ENCODE measurements around the gene GMPR.

GMPR gene

DNA sequence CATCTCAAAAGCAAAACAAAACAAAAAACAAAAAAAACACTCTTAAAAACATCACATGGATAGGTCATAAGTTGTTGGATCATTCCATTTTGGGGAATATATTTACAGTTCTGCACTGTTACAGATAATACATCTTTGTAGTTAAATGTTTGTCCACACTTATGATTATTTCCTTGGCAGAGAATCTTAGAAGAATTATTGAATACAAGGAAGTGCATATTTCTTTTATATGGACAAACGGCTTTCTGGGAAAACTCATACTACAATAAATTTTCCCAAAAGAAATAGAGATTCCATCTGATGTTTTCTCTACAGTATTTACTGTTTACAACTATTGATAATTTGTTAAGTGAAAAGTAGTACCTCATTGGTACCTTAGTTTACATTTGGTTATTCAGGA, 33.8 kb downstream of the GMPR start:
- no peak for DNase-seq (ENCODE audit: low read depth in 2 of 2)

DNA sequence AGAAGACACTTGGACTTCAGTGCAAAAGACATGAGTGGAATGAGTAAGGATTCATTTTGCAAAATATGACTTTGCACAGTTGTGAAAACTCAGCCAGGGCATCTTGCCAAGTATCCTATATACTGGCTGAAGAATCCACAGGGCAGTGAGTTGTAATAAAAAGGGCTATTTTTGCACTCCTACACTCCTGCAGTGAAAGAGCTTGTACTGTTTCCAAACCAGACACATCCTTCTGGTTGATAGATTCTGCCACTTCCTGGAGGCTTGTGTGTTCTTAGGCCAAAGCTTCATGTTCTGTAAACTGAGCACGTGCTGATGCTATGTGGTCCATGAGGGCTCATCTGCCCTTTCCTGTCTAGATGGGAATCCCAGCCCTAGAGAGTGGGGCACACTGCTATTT, 34.9 kb downstream of the GMPR start:
- no peak for DNase-seq (ENCODE audit: low read depth in 2 of 2)

DNA sequence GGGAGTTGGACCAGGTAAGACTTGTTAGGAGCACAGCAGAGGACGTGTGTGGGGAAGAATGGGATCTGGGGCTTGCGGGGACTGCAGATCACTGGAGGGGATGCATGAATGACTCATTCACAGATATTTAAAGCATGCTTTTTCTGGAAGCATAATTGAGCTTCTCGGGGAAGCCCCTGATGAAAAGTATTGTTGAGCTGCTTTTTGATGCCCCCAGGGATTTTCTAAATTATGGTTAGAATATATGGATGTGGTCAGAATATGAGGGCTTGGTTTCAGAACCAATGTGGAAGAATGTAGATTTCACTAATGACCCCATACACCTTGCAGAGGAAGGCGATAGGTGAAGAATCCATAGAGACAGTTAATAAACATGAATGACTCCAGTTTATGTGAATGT, 36.1 kb downstream of the GMPR start:
- no peak for DNase-seq (ENCODE audit: low read depth in 2 of 2)

- no peak for DNase-seq (ENCODE audit: low read depth in 2 of 2)
Observed at GRCh38 chr6:16274885-16275589, 36.6 kb downstream of the GMPR start.

GRCh38 chr6:16277101-16277981, 39.0 kb downstream of the GMPR start:
- no peak for DNase-seq (ENCODE audit: low read depth in 2 of 2)

GRCh38 chr6:16278048-16278724, 39.8 kb downstream of the GMPR start:
- DNase-seq (ENCODE audit: low read depth in 2 of 2): no peak

- DNase-seq (ENCODE audit: low read depth in 2 of 2): no peak
Observed at GRCh38 chr6:16278750-16279149, 40.4 kb downstream of the GMPR start.

DNA sequence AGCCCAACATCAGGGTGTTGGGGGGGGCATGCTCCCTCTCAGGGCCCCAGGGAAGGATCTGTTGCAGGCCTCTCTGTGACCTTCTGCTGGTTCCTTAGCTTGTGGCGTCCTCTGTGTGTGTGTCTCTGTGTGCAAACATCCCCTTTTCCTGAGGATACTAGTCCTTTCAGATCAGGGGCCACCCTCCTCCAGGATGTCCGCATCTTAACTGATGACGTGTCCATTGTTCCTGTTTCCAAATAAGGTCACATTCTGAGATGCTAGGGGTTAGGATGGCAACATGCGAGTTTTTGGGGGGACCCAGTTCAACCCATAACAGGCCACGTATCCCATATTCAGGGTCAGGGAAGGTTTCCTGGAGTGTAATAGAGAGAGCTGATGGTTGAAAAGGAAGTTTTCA, 40.9 kb downstream of the GMPR start:
- DNase-seq (ENCODE audit: low read depth in 2 of 2): no peak

DNA sequence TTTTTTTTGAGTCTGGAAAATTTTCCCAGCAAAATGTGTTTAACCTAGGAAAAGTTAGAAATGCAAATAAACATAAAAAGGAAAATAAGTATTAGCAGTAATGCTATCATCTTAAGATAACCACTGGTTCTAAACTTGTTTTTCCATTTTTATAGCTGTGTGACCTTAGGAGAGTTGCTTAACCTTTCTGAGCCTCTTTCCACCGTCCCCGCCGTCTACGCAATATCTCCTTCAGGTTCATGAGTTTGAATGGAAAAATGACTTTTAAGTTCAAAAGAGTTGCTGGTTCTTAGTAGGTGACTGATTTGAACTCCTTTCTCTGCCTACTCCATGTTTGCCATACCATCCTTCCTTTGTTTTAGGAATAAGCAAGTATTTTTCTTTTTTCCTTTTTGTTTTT, 44.0 kb downstream of the GMPR start:
- DNase-seq (ENCODE audit: low read depth in 2 of 2): no peak

- no peak for DNase-seq (ENCODE audit: low read depth in 2 of 2)
Observed at GRCh38 chr6:16284472-16284871, 46.1 kb downstream of the GMPR start.

DNA sequence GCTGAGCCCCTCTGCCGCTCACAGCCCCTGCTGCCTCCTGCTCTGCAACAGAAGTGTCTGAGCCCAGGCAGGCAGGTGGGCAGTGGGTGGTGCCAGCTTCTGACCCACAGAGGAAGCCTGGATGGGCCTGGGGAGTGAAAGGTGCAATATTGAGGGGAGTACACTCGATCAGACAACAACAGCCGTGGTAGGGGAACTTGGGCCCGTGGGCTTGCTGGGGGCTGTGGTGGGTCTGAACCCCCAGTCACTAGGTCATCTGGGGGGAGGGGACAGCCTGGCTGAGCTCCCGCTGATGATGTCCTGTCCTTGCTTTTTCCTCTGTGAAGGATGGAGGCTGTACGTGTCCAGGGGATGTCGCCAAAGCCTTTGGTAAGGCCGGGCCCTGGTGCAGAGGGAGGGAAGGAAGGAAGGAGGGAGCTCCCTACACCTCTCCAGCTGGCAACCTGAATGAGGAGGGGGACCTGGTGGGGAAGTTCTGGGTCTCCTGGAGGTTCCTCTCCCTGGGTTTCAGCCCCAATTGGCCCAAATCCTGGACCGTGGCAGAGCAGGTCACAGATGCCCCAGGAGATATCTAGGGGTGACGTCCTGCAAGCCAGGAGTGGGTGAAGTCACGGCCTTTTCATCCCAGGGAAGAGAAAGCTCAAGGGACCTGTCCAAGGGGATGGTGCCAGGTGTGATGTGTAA, 47.2 kb downstream of the GMPR start:
- DNase-seq (ENCODE audit: low read depth in 2 of 2): no peak

DNA sequence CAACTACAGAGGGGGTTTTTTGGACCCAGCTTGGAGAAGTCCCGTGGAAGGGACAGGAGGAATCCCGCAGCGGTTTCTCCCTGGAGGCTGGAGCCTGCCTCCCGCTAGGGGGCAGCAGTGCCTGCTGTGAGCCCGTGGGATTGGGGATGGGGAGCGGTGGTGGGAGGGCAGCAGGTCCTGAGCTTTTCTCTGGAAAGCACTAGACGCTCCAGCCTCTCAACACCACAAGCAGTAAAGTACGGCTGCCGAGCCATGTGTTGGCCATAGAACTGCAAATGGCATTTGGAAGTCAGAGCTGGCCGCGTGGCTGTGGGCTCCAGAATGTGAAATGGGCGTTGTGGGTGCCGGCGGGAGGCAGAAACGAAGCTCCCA, 47.8 kb downstream of the GMPR start:
- DNase-seq (ENCODE audit: low read depth in 2 of 2): no peak

DNA sequence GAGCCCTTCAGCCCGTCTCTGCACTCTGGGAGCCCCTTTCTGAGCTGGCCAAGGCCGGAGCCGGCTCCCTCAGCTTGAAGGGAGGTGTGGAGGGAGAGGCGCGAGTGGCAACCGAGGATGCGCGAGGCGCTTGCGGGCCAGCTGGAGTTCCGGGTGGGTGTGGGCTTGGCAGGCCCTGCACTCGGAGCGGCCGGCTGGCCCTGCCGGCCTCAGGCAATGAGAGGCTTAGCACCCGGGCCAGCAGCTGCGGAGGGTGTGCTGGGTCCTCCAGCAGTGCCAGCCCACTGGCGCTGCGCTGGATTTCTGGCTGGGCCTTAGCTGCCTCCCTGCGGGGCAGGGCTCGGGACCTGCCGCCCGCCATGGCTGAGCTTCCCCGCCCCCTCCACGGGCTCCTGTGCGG, 49.8 kb downstream of the GMPR start:
- no peak for DNase-seq (ENCODE audit: low read depth in 2 of 2)

DNA sequence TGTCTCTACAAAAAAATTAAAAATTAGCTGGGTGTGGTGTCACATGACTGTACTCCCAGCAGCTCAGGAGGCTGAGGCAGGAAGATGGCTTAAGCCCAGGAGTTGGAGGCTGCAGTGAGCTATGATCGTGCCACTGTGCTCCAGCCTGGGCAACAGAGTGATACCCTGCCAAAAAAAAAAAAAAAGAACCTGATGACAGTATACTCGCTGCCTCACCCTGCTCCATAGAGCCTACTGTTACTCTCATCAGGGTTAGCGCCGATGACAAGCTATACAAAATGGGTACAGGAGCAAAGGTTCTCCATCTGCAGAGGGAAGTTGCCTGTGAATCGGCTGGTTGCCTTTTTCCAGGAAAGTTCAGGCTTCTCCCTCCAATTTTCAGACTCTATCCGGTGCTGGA, 53.4 kb downstream of the GMPR start:
- no peak for DNase-seq (ENCODE audit: low read depth in 2 of 2)

DNA sequence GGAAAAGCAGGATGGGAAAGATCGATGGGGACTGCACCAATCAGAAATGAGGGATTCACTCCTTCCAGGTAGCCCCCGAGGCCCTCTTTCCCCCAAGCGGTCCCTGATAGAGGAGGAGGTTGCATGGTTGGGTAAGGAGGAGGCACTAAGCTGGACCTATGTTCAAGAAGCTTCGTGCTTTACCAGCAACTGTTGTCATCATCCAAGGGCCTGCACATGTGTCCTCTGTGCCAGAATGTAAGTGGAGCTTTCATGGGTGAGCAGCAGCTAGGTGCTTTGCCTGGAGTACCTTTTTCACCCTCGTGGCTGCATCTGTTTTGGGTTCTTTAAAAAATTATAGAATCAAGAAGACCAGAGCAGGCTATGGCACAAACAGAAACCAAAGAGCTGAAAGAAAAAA, 54.0 kb downstream of the GMPR start:
- no peak for DNase-seq (ENCODE audit: low read depth in 2 of 2)

- no peak for DNase-seq (ENCODE audit: low read depth in 2 of 2)
Observed at GRCh38 chr6:16292942-16293341, 54.6 kb downstream of the GMPR start.

DNA sequence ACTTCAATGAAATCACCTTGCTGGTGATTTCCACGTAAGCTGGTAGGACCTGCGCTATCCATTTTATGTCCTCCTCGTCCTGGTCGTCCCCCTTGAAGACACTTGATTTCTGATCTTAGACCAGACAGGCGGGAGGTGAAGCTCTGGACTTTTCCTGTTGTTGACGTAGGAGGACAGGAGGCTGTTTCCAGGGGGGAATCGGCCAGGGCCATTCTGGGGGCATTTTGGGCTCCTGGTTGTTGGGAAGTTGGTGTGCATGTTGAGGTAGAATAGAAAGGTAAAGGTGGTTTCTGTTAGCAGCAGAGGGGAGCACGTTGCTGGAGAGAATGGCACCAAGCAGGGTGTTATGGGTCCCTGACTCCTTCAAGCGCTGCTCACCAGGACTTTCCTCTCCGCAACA, 56.0 kb downstream of the GMPR start:
- DNase-seq (ENCODE audit: low read depth in 2 of 2): no peak

GRCh38 chr6:16295060-16295459, 56.7 kb downstream of the GMPR start:
- DNase-seq (ENCODE audit: low read depth in 2 of 2): no peak

DNA sequence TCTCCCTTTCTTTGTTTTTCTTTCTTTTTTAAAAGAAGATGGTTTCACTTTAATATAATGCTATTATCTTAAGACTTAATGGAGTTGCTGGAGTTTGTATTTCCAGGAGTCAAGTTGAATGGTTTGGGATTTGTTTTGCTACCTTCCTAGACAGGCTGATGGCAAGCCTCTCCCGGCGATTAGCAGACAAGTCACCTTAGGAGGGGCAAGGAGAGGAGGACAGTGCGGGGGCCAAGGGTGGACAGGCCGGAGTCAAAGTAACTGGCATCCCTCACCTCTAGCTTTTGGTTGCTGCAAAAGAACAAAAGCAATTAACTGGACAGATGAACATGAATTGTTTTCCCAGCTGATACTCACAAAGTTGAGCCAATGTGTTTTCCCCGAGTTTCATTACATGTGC, 57.1 kb downstream of the GMPR start:
- DNase-seq (ENCODE audit: low read depth in 2 of 2): no peak

DNA sequence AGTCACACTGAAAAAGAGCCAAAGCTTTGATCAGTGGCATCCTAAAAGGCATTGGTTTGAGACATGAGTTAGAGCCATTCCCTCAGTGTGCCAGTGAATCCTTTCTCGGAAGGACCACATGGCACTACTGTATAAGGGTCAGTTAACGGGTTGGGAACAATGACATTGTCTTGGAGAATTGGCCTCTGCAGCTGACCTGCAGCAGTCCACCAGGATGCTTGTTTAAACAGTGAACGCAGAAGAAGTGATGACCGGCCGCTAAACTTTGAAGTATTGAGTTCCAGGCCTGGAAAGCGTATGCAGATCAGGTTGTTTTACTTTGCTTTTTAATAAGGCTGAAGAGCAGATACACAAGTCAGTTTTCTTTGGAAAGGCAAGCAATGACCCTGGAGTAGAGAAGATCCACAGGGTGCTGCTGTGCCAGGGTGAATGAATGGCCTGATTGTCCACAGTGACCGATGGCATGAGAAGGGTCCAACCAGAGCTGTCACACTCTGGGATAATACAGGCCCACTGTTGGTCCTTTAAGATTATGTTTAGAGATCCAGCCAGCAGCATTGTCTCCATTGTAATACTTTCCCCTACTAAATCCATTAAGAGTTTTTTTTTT, 57.8 kb downstream of the GMPR start:
- no peak for DNase-seq (ENCODE audit: low read depth in 2 of 2)

DNA sequence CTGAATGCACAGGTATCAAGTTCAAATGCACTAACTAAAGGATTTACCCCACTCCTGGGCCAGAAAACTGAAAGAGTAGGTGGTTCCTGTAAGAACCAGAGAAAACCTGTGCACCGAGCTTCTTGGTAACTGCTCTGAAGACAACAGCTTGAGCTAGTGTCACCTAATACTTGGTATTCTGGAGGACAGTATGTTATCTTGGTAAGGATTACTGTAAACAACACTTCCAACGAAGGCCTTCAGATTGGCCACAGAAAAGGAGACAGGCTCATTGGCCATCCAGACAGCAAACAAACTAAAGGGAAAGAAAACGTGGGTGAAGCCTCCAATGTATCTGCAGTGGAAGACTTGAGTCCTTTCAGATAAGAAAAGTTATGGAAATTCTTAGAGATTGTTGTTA, 61.5 kb downstream of the GMPR start:
- no peak for DNase-seq (ENCODE audit: low read depth in 2 of 2)

- DNase-seq (ENCODE audit: low read depth in 2 of 2): no peak
Observed at GRCh38 chr6:16301511-16301910, 63.1 kb downstream of the GMPR start.

Data from stimulated activated CD8-positive, alpha-beta memory T cell treated with anti-CD3 and anti-CD28 coated beads, Interleukin-7, amount 100 ng/mL, for 1 hour (primary cell).